Stimulated activated naive CD8-positive, alpha-beta T cell treated with anti-CD3 and anti-CD28 coated beads, Interleukin-15, Interleukin-2, amounts not matched to agents 100 ng/mL and 50 ng/mL, for 24 hours (primary cell): ENCODE data around the gene C16orf95.
"Not testable (repeated sequence)": the region's sequence is repeated elsewhere in the genome, so short reads cannot be mapped to it uniquely, and the experiment has no call there.

Source experiments
- H3K27ac Mint-ChIP-seq: one replicate; pipeline ENCODE4 v1.8.0; 2021; ENCODE audit warnings: mild to moderate bottlenecking, mixed read lengths
- H3K27me3 Mint-ChIP-seq: one replicate; pipeline ENCODE4 v1.8.0; 2021; ENCODE audit warnings: mixed read lengths
- H3K36me3 Mint-ChIP-seq: one replicate; pipeline ENCODE4 v1.8.0; 2021; ENCODE audit warnings: low read depth, mixed read lengths
- H3K4me1 Mint-ChIP-seq: one replicate; pipeline ENCODE4 v1.8.0; 2021; ENCODE audit warnings: low read depth, mixed read lengths
- H3K4me3 Mint-ChIP-seq: one replicate; pipeline ENCODE4 v1.8.0; 2021; ENCODE audit warnings: mild to moderate bottlenecking, mixed read lengths
- H3K9me3 Mint-ChIP-seq: one replicate; pipeline ENCODE4 v1.8.0; 2021; ENCODE audit warnings: mixed read lengths

Gene C16orf95

DNA sequence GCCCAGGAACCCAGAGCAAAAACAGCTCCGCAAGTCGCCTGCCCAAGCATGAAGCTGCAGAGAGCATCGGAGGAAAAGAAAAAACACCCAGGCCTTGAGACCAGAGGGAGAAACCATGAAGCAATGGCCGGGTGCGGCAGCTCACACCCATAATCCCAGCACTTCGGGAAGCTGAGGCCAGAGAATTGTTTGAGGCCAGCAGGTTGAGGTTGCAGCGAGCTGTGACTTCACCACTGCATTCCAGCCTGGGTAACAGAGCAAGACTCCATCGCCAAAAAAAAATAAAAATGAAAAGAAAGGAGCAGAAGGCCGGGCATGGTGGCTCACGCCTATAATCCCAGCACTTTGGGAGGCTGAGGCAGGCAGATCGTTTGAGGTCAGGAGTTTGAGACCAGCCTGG is 40.3 kb downstream of the C16orf95 start:
- Mint-ChIP-seq H3K4me3 (no peak overlapping the region), H3K27ac (no peak overlapping the region), H3K4me1 (no peaks in the 10 kb centered on the region), H3K27me3 (peaks cover 12% of the 10 kb centered on the region), H3K36me3 (no peaks in the 10 kb centered on the region), H3K9me3 (no peaks in the 10 kb centered on the region)

DNA sequence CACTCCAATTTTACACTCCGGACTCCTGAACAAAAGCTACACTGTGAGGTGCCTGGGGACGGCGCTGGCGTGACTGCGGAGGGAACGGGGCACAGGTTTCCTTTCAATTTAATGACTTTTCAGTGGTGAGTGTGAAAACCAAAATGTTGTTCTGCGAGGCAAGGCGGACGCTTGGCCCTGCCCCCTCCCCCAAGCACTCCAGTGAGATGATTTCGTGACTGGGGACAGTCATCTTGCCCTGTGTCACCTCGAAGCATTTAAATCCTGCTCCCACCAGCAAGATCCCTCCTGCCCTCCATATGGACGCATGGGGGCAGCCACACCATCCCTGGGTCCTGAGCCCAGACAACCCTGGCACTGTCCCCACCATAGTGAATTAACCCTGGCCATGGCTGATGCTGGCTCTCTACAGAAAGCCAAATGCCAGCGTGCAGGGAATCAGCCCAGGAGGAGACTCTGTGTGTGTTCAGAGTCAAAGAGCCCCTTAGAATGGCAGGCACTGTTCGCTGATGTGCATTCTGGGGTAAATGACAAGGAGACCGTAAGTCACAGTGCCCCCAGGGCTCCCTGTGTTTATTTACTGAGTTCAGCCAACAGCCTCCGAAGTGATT is 41.0 kb downstream of the C16orf95 start:
- no peak overlapping the region for H3K4me3 Mint-ChIP-seq
- no peaks in the 10 kb centered on the region for H3K4me1 Mint-ChIP-seq
- H3K36me3 Mint-ChIP-seq = no peaks in the 10 kb centered on the region
- H3K9me3 Mint-ChIP-seq = no peaks in the 10 kb centered on the region
- no peak overlapping the region for H3K27ac Mint-ChIP-seq
- H3K27me3 Mint-ChIP-seq = peaks cover 12% of the 10 kb centered on the region

GRCh38 chr16:87274794-87275193 is 42.4 kb downstream of the C16orf95 start:
- H3K36me3 Mint-ChIP-seq = no peaks in the 10 kb centered on the region
- H3K4me1 Mint-ChIP-seq = no peaks in the 10 kb centered on the region
- H3K27me3 Mint-ChIP-seq = peaks cover 12% of the 10 kb centered on the region
- no peak overlapping the region for H3K27ac Mint-ChIP-seq
- H3K9me3 Mint-ChIP-seq = no peaks in the 10 kb centered on the region
- H3K4me3 Mint-ChIP-seq = no peak overlapping the region

DNA sequence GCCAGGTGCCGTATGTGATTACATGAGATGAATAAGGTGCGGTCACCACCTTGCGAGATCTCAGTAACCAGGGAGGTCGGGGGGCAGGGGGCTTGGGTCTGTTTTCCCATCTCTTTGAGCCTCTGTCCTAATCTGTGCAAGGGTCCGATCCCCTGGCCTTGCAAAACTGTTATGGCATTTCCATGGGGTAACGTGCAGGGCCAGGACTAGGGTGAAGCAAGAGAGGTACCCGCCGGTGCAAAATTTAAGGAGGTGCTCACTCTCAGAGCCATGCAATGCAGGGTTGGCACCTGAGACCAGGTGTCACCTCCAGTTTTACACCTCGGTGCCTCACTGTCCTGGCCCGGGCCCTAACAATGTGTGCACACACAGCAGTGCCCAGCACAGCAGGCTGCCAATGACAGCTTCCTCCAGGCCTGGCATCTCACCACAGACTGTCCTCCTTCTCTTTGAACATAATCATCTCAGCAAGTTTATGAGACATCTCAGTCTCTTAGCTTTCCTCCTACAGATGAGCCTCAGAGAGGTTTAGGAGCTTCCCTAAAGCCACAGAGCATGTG is 43.6 kb downstream of the C16orf95 start:
- Mint-ChIP-seq H3K4me1 (no peaks in the 10 kb centered on the region), H3K4me3 (no peak overlapping the region), H3K36me3 (no peaks in the 10 kb centered on the region), H3K27ac (no peak overlapping the region), H3K9me3 (no peaks in the 10 kb centered on the region), H3K27me3 (peaks cover 2% of the 10 kb centered on the region)

DNA sequence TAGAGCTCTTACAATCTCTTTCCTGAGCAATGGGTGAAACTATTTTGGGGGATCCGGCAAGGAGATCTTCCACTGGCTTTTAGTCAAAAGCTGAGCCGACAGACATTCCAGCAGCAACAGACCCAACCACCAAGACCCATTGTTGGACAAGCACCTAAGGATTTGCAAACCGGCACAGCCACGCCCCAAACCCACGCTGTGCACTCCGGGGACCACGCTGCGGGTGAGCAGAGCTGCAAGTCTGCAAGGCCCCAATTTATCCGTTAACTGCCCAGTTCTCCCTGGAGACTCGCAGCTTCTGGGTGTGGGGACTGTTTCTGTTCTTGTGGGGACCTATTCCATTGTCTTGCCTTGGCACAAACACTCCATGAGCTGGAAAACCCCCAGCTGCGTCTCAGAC is 45.9 kb downstream of the C16orf95 start:
- no peaks in the 10 kb centered on the region for H3K27me3 Mint-ChIP-seq
- no peaks in the 10 kb centered on the region for H3K36me3 Mint-ChIP-seq
- H3K27ac Mint-ChIP-seq = no peak overlapping the region
- H3K4me1 Mint-ChIP-seq = no peaks in the 10 kb centered on the region
- no peak overlapping the region for H3K4me3 Mint-ChIP-seq
- H3K9me3 Mint-ChIP-seq = no peaks in the 10 kb centered on the region

- no peaks in the 10 kb centered on the region for H3K36me3 Mint-ChIP-seq
- no peak overlapping the region for H3K4me3 Mint-ChIP-seq
- H3K4me1 Mint-ChIP-seq = no peaks in the 10 kb centered on the region
- no peak overlapping the region for H3K27ac Mint-ChIP-seq
- H3K27me3 Mint-ChIP-seq = no peaks in the 10 kb centered on the region
- no peaks in the 10 kb centered on the region for H3K9me3 Mint-ChIP-seq
These were observed 49.6 kb downstream of the C16orf95 start for GRCh38 chr16:87267566-87267965.

DNA sequence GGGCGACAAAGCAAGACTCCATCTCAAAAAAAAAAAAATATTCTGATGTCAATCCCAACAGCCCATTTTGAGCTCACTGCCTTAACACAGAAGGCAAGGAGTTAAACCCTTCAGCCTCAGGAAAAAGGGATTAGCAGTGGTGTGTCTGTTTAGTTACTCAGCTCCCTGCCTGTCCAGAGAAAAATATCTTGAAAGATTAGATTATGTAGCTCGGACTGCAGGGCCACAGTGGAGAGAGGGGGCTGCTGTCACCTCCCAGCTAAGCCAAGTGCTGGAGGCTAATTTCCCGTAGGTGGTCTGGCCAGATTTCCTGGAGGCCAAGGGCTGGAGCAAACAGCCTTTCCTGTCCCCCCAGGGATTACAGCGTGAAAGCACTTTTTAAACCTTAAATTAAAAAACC is 50.3 kb downstream of the C16orf95 start:
- Mint-ChIP-seq H3K27ac (no peak overlapping the region), H3K4me3 (no peak overlapping the region), H3K9me3 (no peaks in the 10 kb centered on the region), H3K27me3 (no peaks in the 10 kb centered on the region), H3K36me3 (no peaks in the 10 kb centered on the region), H3K4me1 (no peaks in the 10 kb centered on the region)

DNA sequence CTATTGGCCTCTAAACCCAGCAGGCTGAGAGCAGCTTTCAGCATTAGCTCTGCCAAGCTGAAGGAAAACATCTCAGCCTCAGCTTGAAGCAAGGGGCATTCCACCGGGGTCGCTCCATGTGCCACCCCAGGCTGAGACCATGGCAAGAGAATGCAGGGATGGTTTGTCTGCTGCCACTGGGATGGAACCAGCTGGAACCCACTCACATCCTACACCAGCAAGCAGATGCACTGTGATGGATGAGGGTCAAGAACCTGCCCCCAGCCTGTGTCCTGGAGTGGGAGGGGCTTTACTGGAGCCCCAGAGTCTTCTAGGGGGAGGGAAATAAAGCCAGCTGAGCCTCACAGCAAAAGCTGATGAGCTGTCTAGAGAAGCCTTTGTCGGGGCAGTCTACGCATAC is 51.9 kb downstream of the C16orf95 start:
- no peaks in the 10 kb centered on the region for H3K36me3 Mint-ChIP-seq
- peaks cover 7% of the 10 kb centered on the region for H3K9me3 Mint-ChIP-seq
- H3K4me1 Mint-ChIP-seq = no peaks in the 10 kb centered on the region
- H3K27me3 Mint-ChIP-seq = no peaks in the 10 kb centered on the region
- H3K4me3 Mint-ChIP-seq = no peak overlapping the region
- H3K27ac Mint-ChIP-seq = no peak overlapping the region

DNA sequence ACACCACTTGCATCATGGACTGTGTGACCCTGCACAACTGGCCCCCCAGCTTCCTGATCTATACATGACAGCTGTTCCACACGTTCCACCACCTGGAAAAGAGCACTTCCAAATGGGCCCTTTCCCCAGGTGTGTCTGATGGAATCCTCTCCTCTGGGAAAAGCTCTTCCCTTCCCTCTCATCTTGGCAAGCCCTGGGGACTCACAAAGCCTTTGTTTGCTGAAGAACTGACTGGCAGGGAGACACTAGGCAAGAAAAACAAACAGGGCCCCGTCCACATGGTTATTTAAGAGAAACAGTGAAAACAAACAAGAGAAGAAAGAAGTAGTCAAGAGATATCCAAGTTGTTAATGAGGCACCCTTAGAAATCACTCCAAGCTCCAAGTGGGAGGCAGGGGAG is 52.6 kb downstream of the C16orf95 start:
- Mint-ChIP-seq H3K9me3 (peaks cover 7% of the 10 kb centered on the region), H3K27me3 (no peaks in the 10 kb centered on the region), H3K4me3 (no peak overlapping the region), H3K4me1 (no peaks in the 10 kb centered on the region), H3K36me3 (no peaks in the 10 kb centered on the region), H3K27ac (no peak overlapping the region)

DNA sequence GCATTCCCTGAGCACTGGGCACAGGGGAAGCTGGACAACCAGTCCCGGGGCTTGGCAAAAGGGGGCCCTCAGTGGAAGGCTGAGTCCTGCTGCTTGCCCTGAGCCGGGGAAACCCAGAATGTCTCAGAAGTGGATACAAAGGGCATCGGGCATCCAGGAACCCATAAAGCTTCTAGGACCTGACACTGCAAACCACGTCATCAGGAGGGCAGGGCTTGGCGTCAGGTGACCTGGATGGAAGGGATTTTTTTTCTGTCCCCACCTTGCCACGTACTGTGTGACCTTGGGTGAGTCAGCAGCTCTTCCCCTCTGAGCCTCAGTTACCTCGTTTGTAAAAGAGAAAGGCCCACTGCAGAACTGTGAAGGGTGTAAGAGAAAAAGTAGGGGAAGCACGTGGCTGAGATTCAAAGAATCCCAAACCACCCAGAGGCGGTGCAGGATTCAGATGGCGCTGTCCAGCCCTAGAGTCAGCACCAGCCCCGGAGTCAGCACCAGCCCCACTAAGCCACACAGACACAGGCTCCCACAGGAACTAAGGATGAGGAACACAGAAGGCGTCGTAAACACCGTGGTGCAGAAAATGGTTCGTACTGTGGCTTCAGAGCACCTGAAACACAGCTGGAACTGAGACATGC is 53.7 kb downstream of the C16orf95 start:
- H3K4me3 Mint-ChIP-seq = no peak overlapping the region
- H3K27me3 Mint-ChIP-seq = no peaks in the 10 kb centered on the region
- no peaks in the 10 kb centered on the region for H3K36me3 Mint-ChIP-seq
- peaks cover 7% of the 10 kb centered on the region for H3K9me3 Mint-ChIP-seq
- H3K4me1 Mint-ChIP-seq = no peaks in the 10 kb centered on the region
- H3K27ac Mint-ChIP-seq = no peak overlapping the region

DNA sequence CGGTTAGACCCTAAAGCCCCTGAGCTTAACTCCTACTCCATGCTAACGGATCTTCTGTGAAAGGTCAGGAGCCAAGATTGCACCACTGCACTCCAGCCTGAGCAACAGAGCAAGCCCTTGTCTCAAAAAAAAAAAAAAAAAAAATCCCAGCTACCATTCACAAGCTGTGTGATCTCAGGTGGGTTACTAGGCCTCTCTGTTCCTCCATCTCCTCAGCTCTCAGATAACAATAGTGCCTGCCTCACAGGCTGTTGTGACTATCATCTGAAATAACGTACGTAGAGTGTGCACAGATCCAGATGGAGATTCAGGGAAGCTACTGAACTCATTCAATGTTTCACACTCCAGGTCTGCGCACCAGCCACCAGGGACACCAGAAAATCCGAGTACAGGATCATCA is 57.8 kb downstream of the C16orf95 start:
- no peak overlapping the region for H3K27ac Mint-ChIP-seq
- H3K36me3 Mint-ChIP-seq = no peaks in the 10 kb centered on the region
- no peaks in the 10 kb centered on the region for H3K4me1 Mint-ChIP-seq
- H3K27me3 Mint-ChIP-seq = no peaks in the 10 kb centered on the region
- H3K9me3 Mint-ChIP-seq = peaks cover 7% of the 10 kb centered on the region
- H3K4me3 Mint-ChIP-seq = no peak overlapping the region

DNA sequence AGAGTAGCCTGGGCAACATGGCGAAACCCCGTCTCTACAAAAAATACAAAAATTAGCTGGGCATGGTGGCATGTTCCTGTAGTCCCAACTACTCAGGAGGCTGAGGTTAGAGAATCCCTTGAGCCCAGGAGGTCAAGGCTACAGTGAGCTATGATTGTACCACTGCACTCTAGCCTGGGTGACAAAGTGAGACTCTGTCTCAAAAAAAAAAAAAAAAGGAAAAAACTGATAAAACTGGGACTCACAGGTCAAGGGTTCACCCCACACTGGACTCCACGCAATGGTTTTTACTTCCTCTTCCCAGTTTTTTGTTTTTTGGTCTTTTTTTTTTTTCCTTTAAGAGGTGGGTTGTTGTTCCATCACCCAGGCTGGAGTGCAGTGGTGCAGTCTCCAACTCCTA is 58.5 kb downstream of the C16orf95 start:
- not testable (repeated sequence) for H3K4me3 Mint-ChIP-seq, H3K27me3 Mint-ChIP-seq, H3K27ac Mint-ChIP-seq, H3K4me1 Mint-ChIP-seq, H3K9me3 Mint-ChIP-seq, H3K36me3 Mint-ChIP-seq

DNA sequence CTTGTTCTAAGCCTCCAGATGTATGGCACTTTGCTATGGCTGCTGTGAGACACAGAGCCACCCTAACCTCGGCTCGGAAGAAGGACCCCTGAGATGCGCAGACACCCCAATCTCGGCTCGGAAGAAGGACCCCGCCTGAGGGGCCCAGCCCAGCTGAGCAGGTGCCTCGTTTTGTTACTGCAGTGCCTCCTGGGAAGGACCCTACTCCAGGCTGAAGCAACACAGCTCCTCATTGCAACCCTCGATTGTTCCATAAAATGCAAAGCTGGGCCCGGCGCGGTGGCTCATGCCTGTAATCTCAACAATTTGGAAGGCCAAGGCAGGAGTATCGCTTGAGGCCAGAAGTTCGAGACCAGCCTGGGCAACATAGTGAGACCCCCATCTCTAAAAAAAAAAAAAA is 61.3 kb downstream of the C16orf95 start:
- Mint-ChIP-seq H3K27ac (no peak overlapping the region), H3K36me3 (no peaks in the 10 kb centered on the region), H3K9me3 (peaks cover 6% of the 10 kb centered on the region), H3K4me1 (peaks cover 3% of the 10 kb centered on the region), H3K27me3 (no peaks in the 10 kb centered on the region), H3K4me3 (no peak overlapping the region)

- Mint-ChIP-seq H3K27me3 (no peaks in the 10 kb centered on the region), H3K4me3 (no peak overlapping the region), H3K4me1 (peaks cover 3% of the 10 kb centered on the region), H3K36me3 (no peaks in the 10 kb centered on the region), H3K27ac (no peak overlapping the region), H3K9me3 (no peaks in the 10 kb centered on the region)
These were observed 62.5 kb downstream of the C16orf95 start for GRCh38 chr16:87254734-87255133.

- Mint-ChIP-seq H3K27me3 (no peaks in the 10 kb centered on the region), H3K36me3 (no peaks in the 10 kb centered on the region), H3K4me1 (peaks cover 3% of the 10 kb centered on the region), H3K27ac (no peak overlapping the region), H3K9me3 (no peaks in the 10 kb centered on the region), H3K4me3 (no peak overlapping the region)
These were observed 62.9 kb downstream of the C16orf95 start for GRCh38 chr16:87254296-87254695.

DNA sequence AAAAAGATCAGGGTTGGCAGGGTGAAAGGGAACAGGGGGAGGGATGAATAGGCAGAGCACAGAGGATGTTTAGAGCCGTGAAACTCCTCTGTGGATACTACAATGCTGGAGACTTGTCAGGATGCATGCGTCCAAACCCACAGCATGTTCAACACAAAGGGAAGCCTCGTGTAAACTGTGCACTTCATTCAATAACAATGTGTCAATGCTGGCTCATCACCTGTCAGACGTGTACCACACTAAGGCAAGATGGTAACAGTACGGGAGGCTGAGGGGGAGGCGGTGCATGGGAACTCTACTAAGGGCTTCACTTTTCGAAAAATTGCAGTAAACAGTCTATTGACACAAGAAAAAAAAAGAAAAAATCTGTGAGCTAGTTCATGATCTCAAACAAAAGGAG is 63.7 kb downstream of the C16orf95 start:
- Mint-ChIP-seq H3K4me3 (no peak overlapping the region), H3K9me3 (no peaks in the 10 kb centered on the region), H3K27ac (no peak overlapping the region), H3K27me3 (no peaks in the 10 kb centered on the region), H3K4me1 (peaks cover 7% of the 10 kb centered on the region), H3K36me3 (no peaks in the 10 kb centered on the region)
